Measurements from ENCODE around the gene OCSTAMP.

DNA sequence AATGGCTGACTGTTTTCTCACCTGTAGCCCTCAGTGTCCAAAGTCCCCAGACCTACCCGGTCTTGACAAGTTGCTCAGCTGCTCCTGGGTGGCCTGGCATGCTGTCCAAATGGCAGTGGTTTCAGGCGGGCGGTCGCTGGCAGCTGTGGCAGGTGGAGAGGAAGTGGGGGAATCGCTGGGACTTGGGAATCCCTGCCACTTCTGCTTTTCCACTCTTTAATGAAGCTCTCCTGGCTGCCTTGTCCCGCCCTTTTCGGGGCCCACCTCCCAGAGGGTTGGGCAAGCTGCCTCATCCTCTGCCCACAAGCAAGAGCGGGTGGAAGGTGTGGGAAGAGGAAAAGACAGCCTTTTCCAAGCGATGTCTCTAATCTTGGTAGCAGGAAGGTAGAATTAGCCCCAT is at the start of gene OCSTAMP:
- no peak for TF ChIP-seq POLR2A (IDR thresholded peaks at IDR 0.05)
- TF ChIP-seq, protein P1, sequence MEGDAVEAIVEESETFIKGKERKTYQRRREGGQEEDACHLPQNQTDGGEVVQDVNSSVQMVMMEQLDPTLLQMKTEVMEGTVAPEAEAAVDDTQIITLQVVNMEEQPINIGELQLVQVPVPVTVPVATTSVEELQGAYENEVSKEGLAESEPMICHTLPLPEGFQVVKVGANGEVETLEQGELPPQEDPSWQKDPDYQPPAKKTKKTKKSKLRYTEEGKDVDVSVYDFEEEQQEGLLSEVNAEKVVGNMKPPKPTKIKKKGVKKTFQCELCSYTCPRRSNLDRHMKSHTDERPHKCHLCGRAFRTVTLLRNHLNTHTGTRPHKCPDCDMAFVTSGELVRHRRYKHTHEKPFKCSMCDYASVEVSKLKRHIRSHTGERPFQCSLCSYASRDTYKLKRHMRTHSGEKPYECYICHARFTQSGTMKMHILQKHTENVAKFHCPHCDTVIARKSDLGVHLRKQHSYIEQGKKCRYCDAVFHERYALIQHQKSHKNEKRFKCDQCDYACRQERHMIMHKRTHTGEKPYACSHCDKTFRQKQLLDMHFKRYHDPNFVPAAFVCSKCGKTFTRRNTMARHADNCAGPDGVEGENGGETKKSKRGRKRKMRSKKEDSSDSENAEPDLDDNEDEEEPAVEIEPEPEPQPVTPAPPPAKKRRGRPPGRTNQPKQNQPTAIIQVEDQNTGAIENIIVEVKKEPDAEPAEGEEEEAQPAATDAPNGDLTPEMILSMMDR (IDR thresholded peaks at IDR 0.05), result no peak
- TF ChIP-seq POLR2AphosphoS5 (IDR thresholded peaks at IDR 0.05), result no peak
- no peak for TF ChIP-seq EP300 (IDR thresholded peaks at IDR 0.05)
